Smooth muscle cell of the brain vasculature (primary cell): Measurements from ENCODE around the gene TAF13.
A peak's percentile ranks its signal among the peaks of the same experiment; 100 is the strongest.

ENCODE experiments used
- DNase-seq: peaks from one replicate; pipeline ENCODE4 v3.0.0-alpha.2; 2012; ENCODE audit warnings: low read depth, low spot score

TAF13 gene, protein sequence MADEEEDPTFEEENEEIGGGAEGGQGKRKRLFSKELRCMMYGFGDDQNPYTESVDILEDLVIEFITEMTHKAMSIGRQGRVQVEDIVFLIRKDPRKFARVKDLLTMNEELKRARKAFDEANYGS

GRCh38 chr1:109075531-109076490, at the start of gene TAF13:
TAF13 (minus strand) TSS chr1:109076003; CDS start chr1:109075947, 56 bp downstream.
- DNase-seq: peak; percentile 91

DNA sequence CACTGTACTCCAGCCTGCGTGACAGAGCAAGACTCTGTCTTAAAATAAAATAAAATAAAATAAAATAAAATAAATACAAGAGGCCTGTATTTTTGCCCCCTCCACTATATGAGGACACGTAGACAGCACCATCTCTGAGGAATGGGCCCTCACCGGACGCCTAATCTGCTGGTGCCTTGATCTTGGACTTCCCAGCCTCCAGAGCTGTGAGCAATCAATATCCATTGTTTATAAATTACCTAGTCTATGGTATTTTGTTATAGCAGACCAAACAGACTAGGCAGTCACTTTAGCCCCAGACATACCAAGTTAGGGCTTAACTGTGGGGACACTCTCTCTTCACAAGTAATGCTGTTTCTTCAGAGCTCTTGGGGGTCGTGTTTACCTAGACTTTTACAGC, 44.6 kb upstream of the TAF13 start:
- no peak for DNase-seq

GRCh38 chr1:109118089-109118488, 42.3 kb upstream of the TAF13 start:
- DNase-seq: no peak

DNA sequence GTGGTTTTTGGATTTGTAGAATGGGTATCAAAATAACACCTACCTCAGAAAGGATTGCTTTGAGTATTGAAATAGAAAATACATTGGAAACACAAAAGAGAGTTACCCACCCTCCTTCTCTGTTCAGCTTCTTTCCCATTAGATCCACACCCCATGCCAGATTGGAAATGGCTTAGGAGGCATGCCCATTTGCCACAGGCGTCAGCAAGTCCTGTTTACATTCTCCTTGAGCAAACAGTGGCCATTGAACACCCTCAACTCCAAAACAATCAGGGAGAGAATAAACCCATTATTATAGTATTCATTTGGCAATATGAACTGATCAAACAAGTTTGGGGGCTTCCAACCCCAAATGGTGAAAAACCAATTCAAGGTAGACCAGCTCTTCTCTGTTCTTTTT, 40.5 kb upstream of the TAF13 start:
- DNase-seq: no peak

GRCh38 chr1:109115685-109116084, 39.9 kb upstream of the TAF13 start:
- no peak for DNase-seq

DNA sequence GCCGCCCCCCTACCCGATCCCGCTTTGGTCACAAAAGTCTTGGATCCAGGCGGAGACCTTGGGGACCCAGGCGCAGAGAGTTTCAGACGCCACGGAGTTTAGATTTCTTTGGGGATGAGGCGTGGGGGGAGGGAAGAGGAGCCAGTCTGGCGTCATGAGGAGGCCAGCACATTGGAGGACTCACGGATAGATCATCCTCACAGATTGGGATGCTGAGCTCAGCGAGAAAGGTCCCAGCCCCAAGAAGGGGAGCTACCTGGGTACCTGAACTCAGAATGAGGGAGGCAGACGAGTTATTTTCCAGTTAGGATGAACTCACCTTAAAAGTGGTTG, 38.5 kb upstream of the TAF13 start:
- no peak for DNase-seq

DNA sequence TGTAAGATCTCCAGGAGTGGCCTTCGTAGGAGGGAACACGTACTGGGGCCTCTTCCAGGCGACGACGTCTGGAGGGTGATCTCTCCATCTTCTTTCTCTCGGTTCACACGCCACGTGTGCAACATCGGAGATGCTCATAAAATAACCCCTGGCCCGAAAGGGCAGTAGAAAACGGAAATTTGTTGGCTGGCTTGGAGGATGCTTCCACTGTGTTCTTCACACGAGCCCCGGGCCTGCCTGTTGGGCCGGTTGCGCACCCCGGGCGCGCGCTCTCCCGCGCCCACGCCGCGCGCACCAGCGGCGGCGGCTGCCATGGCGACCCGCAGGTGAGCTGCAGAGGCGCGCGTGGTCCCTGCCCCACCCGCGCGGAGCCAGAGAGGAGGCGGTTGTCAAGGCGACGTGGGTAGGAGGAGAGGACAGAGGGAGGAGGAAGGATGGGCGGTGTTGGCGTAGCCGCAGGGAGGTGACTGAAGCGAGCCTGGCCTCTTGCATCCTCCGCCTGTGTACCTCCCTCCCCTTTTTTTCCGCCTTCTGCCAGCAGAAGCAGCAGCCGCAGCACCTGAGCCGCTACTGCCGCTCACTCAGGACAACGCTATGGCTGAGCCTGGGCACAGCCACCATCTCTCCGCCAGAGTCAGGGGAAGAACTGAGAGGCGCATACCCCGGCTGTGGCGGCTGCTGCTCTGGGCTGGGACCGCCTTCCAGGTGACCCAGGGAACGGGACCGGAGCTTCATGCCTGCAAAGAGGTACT, 38.0 kb upstream of the TAF13 start, which contains the start of gene ELAPOR1:
Gene ELAPOR1, plus strand, starts transcription at position 526 of the 752 bp plus-strand sequence. Its CDS starts 69 bp downstream, at position 595.
- DNase-seq: no peak

- DNase-seq: peak; percentile 57
Observed at GRCh38 chr1:109112652-109113285, 37.0 kb upstream of the TAF13 start.

- no peak for DNase-seq
Observed at GRCh38 chr1:109112056-109112651, 36.4 kb upstream of the TAF13 start.

DNA sequence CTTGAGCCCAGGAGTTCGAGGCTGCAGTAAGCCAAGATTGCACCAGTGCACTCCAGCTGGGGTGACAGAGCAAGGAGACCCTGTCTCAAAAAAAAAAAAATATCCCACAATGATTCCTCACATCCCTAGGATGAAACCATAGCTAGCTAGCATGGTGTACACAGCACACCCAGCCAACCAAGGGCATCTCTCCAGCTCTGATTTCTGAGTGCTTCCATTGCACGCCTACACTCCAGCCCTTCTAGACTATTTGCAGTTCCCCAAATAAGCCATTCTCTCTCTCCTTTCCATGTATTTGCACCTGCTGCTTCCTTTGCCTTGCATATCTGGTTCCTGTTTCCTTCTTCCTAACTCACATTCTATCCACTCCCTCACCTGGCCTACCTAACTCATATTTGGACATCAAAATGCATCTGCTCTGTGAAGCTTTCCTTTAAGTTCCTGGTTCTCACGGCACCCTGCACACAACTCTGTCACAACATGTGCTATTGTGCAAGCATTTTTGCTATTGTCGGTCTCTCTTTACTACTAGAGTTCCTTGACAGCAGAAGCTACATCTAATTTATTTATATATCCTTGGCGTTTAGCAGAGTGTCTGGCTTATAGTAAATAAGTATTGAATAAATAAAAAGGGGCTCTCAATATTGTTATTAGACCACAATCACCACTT, 35.7 kb upstream of the TAF13 start:
- DNase-seq: no peak

GRCh38 chr1:109109906-109110305, 34.1 kb upstream of the TAF13 start:
- DNase-seq: no peak

- no peak for DNase-seq
Observed at GRCh38 chr1:109107785-109108184, 32.0 kb upstream of the TAF13 start.

DNA sequence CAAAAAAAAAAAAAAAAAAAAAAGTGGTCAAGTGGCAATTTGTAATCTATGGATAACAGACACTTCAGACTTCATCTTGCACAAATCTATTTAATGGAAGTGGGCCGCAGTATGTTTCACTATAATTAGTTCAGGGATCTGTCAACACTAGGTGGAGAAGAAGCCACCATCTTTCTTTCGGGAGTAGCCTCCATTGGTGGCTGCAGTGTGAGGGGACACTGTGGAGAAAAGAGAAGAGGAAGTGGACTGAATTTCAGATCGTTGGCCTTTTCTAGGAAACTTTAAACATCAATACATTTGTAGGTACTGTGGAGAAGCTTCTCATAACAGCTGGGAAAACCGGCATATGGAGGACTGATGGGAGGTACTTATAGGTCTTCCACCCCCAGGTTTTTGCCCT, 30.1 kb upstream of the TAF13 start:
- DNase-seq: no peak

DNA sequence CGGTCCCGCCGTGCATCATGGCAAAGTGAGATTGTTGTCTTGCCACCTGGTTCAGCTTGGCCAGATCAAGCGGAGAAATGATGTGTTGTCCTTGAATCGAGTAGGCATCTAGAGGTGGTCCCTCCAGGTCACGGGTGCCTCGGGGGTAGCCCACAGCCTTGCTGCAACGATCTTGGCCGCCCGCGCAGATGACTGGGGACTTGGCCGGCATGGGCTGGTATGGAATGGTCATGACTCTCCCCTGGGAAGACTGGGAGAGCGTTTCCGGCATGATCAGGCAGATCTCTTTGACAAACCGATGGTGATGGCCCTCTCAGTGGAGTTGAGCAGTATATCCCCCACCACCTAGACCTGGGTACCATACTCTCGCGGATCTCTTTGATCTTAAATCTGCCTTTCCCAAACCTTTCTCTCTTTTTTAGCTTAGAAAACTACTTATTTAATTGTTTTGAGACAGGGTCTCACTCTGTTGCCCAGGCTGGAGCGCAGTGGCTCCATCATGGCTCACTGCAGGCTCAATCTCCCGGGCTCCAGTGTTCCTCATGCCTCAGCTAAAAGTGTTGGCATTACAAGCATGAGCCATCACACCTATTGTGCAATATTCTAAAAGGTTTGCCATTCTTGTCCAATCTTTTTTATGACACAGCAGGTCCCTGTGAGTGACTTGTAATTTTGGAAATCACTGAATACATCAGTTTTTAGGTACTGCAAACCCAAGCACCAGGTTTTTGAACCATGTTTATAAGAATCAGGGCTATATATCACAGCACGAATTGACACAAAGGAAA, 28.8 kb upstream of the TAF13 start:
- DNase-seq: no peak

DNA sequence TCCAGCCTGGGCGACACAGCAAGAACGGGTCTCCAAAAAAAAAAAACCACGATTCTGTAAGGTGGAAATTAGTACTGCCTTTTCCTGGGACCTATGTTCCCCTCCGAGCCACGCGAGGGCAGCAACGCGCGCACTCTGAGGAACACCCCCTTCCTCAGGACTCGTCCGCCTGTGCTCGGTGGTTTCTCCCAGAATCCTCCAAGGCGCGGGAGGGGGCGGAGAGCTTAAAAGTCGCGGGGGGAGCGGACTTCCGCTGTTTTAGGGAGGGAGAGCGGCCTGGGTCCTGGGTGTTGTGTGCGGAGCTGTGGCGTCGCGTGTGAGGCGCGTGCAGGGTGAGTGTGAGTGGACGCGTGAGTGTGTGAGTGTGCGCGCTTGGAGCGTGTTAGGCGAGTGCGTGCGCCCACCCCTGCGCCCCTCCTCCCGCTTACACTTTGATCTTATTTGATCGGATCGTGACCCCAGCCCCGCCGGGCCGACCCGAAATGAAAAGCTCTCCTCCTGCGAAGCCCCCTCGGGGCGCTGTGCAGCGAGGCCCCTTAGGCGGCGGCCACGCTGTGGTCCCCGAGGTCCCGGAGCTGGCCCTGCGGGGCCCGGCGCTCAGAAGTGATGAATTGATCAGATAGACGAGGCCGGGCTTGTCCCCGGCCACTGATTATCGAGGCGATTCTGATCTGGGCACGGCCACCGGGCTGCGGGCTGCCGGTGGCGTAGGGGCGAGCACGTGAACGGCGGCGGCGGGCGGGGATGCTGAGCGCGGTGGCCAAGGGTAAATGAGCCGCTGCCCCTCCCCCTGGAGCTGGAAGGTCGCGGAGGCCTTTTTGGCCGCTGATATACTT, 24.4 kb upstream of the TAF13 start:
- peak; percentile 95 for DNase-seq

- no peak for DNase-seq
Observed at GRCh38 chr1:109096120-109096519, 20.3 kb upstream of the TAF13 start.

DNA sequence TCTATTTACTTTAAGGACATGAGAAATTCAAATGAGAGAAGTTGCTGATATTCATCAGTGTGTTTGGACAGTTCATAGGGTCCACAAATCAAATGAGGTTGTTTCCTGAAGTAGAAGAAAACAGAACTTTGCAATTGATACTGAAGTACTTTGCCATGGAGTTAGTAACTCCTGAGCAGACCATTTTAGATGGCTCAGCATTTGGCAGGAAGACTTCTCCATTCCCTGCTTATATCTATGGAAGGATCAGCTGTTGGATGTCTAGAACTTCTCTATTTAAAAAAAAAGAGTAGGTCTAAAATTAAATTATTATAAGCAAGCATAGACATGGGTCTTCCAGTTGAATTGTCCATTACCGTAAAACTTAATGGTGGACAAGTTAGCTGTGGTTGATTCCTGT, 19.8 kb upstream of the TAF13 start:
- DNase-seq: no peak

- DNase-seq: no peak
Observed at GRCh38 chr1:109094871-109095270, 19.1 kb upstream of the TAF13 start.

DNA sequence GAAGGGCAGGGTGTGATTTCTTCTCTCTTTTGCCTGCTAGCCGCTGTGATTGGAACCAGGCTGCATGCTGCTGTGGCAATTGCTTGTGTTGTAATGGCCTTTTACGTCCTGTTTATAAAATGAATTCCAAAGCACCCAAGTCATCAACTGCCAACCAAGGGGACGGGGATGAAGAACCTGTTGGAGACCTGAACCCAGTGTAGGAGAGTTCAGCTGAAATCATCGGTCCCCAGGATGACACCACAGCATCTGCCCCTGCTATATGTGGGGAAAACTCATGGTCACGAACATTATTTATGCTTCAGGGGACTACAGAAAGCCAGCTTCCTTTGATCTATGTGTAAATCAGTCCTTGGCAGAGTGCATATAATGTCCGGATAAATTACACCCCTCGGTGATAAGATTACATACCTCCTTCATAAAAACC, 18.6 kb upstream of the TAF13 start:
- no peak for DNase-seq
